ENCODE results near the gene NANOS3. TPM values are rescaled to one million over a fixed set of nuclear protein-coding genes. Genes with fewer than 3 reads are reported as not detected.

Gene NANOS3
- total and polyA plus RNA-seq, 2 of the 13 experiments (the other 11 are each of a cell fraction or from before 2014, with no cell fraction given), result 0.21 TPM; not detected in 1

- H4K20me1 ChIP-seq (ENCODE audit: insufficient read depth, low read length), result no peaks in the 10 kb centered on the region
- no TSS peak for BruUV-seq (replicated peaks)
- peak overlapping the region; percentile 54 for H3K27ac ChIP-seq (ENCODE audit: extremely low read length, insufficient read depth, low read length)
- WGBS (ENCODE audit: low lambda C conversion rate), result 5% methylated on average over 19 of the region's 27 CpGs
- H2AFZ ChIP-seq (ENCODE audit: low read length), result peak overlapping the region; percentile 85
- FAIRE-seq (peak; percentile 71), DNase-seq (ENCODE audit: low spot score) (peak; percentile 77), ATAC-seq (peak; percentile 82)
- H3K4me3 ChIP-seq (replicated peaks in 1 of 3; ENCODE audit: insufficient read depth in 1 of 3, low read depth in 2 of 3, low read length in 3 of 3), result peak overlapping the region; percentile 67 to 77 (median 75)
- peaks cover 36% of the 10 kb centered on the region for H3K4me1 ChIP-seq (ENCODE audit: insufficient read depth, low read length)
- H3K9me3 ChIP-seq (ENCODE audit: low read length), result no peaks in the 10 kb centered on the region
- no peaks in the 10 kb centered on the region for H3K36me3 ChIP-seq (replicated peaks in 1 of 2; ENCODE audit: control insufficient read depth in 1 of 2, insufficient read depth in 2 of 2, low read length in 2 of 2)
- ChIA-PET POLR2A (interaction anchor here (0.5 to 3.4 kb wide), 15 partner anchors 10 to 1707 kb away, joined by 3 to 30 read pairs (median 4); partner anchors contain the start of genes C19orf53, MRI1 and ZSWIM4), CTCF (ENCODE audit: low intra/inter-chr PET ratio, low total read pairs) (interaction anchor here (0.5 to 2.8 kb wide), 7 partner anchors 10 to 264 kb away, joined by 3 to 38 read pairs (median 4); no protein-coding TSS in a partner anchor)
- peak overlapping the region; percentile 92 for H3K4me2 ChIP-seq (ENCODE audit: low read depth, low read length)
- peaks cover 0 to 9% of the 10 kb centered on the region in 2 experiments; a peak in 1 of 5 replicates for H3K27me3 ChIP-seq (ENCODE audit: control insufficient read depth in 1 of 2, insufficient read depth in 2 of 2, low read length in 2 of 2)
- in situ Hi-C loops (cut with HindIII; ENCODE audit: extremely low pct_ligation_motif_present, low pct_unique_long_range_greater_than_20kb), result loop anchor here (5.0 kb wide), 1 partner anchor 80 kb away; no protein-coding TSS in a partner anchor
- intact Hi-C loops (cut with micrococcal nuclease; ENCODE audit: unreplicated experiment), result loop anchor here (1.0 to 5.0 kb wide), 2 partner anchors 77 to 265 kb away; no protein-coding TSS in a partner anchor
- H3K79me2 ChIP-seq (ENCODE audit: insufficient read depth, low read length), result no peaks in the 10 kb centered on the region
- H3K9ac ChIP-seq (ENCODE audit: insufficient read depth, low read depth, low read length), result peak overlapping the region; percentile 82
- TF ChIP-seq ZNF335 (CRISPR knock-in tag; IDR thresholded peaks at IDR 0.05), result no peak
- no peak for TF ChIP-seq SNAPC4 (CRISPR knock-in tag; IDR thresholded peaks at IDR 0.05)
- TF ChIP-seq KDM5B (CRISPR knock-in tag; IDR thresholded peaks at IDR 0.05; ENCODE audit: borderline replicate concordance), result peak; percentile 22; the same call in 1 of the 2 replicates
- TF ChIP-seq STAT5B (CRISPR knock-in tag; IDR thresholded peaks at IDR 0.05), result no peak
- peak; percentile 67; the same call in 1 of the 2 replicates for TF ChIP-seq KDM2A (CRISPR knock-in tag; IDR thresholded peaks at IDR 0.05; ENCODE audit: borderline replicate concordance, low read depth)
- no peak for TF ChIP-seq KLF9 (CRISPR knock-in tag; IDR thresholded peaks at IDR 0.05; ENCODE audit: low read depth)
- no peak for TF ChIP-seq ZNF704 (CRISPR knock-in tag; IDR thresholded peaks at IDR 0.05; ENCODE audit: borderline replicate concordance)
- peak; percentile 32; the same call in 1 of the 2 replicates for TF ChIP-seq BHLHE40 (IDR thresholded peaks at IDR 0.05; ENCODE audit: low read length)
- TF ChIP-seq ZNF121 (CRISPR knock-in tag; IDR thresholded peaks at IDR 0.05), result peak; percentile 58; the same call in 1 of the 2 replicates
- 0 out of 2 replicates have a peak, but pooled peaks have one; percentile 50 for TF ChIP-seq ERF (CRISPR knock-in tag; IDR thresholded peaks at IDR 0.05)
- peak; percentile 70 for TF ChIP-seq GATAD2A (CRISPR knock-in tag; IDR thresholded peaks at IDR 0.05)
- TF ChIP-seq MEIS2 (CRISPR knock-in tag; IDR thresholded peaks at IDR 0.05), result peak; percentile 36; the same call in 1 of the 2 replicates
- TF ChIP-seq, protein P1, sequence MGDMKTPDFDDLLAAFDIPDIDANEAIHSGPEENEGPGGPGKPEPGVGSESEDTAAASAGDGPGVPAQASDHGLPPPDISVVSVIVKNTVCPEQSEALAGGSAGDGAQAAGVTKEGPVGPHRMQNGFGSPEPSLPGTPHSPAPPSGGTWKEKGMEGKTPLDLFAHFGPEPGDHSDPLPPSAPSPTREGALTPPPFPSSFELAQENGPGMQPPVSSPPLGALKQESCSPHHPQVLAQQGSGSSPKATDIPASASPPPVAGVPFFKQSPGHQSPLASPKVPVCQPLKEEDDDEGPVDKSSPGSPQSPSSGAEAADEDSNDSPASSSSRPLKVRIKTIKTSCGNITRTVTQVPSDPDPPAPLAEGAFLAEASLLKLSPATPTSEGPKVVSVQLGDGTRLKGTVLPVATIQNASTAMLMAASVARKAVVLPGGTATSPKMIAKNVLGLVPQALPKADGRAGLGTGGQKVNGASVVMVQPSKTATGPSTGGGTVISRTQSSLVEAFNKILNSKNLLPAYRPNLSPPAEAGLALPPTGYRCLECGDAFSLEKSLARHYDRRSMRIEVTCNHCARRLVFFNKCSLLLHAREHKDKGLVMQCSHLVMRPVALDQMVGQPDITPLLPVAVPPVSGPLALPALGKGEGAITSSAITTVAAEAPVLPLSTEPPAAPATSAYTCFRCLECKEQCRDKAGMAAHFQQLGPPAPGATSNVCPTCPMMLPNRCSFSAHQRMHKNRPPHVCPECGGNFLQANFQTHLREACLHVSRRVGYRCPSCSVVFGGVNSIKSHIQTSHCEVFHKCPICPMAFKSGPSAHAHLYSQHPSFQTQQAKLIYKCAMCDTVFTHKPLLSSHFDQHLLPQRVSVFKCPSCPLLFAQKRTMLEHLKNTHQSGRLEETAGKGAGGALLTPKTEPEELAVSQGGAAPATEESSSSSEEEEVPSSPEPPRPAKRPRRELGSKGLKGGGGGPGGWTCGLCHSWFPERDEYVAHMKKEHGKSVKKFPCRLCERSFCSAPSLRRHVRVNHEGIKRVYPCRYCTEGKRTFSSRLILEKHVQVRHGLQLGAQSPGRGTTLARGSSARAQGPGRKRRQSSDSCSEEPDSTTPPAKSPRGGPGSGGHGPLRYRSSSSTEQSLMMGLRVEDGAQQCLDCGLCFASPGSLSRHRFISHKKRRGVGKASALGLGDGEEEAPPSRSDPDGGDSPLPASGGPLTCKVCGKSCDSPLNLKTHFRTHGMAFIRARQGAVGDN (CRISPR knock-in tag; IDR thresholded peaks at IDR 0.05), result peak; percentile 49
Measured at GRCh38 chr19:13861714-13862531, 15.0 kb upstream of the NANOS3 start.

Data from HepG2 (cell line).